Fibroblast of skin of right quadriceps (primary cell): ENCODE results near the gene MRPL28.
"Not testable (repeated sequence)": the region's sequence is repeated elsewhere in the genome, so short reads cannot be mapped to it uniquely, and the experiment has no call there.

Experiments used
- DNase-seq: peaks from one replicate; pipeline ENCODE4 v3.0.0-alpha.2; 2013

Gene MRPL28

GRCh38 chr16:370443-370842 is at the start of gene MRPL28:
MRPL28 (minus strand) TSS chr16:370538; CDS start chr16:370218, 320 bp downstream.
- peak; percentile 94 for DNase-seq

GRCh38 chr16:415170-415498 is 44.8 kb upstream of the MRPL28 start:
- DNase-seq, result not testable (repeated sequence)

- DNase-seq, result no peak
These were observed 44.2 kb upstream of the MRPL28 start for GRCh38 chr16:414395-415169.

GRCh38 chr16:411576-412265 is 41.4 kb upstream of the MRPL28 start:
- DNase-seq, result no peak

GRCh38 chr16:410516-411178 is 40.3 kb upstream of the MRPL28 start:
- DNase-seq, result no peak

- no peak for DNase-seq
These were observed 36.9 kb upstream of the MRPL28 start for GRCh38 chr16:407253-407652.

- DNase-seq, result no peak
These were observed 35.5 kb upstream of the MRPL28 start for GRCh38 chr16:405548-406506.

GRCh38 chr16:404971-405486 is 34.7 kb upstream of the MRPL28 start:
- no peak for DNase-seq

GRCh38 chr16:401468-402348 is 31.4 kb upstream of the MRPL28 start, which contains the start of gene DECR2:
DECR2 (plus strand) TSS chr16:401885; CDS start chr16:401964, 79 bp downstream.
- DNase-seq, result peak; percentile 90

- DNase-seq, result no peak
These were observed 29.8 kb upstream of the MRPL28 start for GRCh38 chr16:400061-400591.

- no peak for DNase-seq
These were observed 29.1 kb upstream of the MRPL28 start for GRCh38 chr16:399340-400019.

GRCh38 chr16:398561-399339 is 28.4 kb upstream of the MRPL28 start:
- no peak for DNase-seq

GRCh38 chr16:397736-398332 is 27.5 kb upstream of the MRPL28 start:
- peak; percentile 81 for DNase-seq

GRCh38 chr16:397135-397661 is 26.9 kb upstream of the MRPL28 start, which contains the start of gene NME4:
NME4 (plus strand) TSS chr16:397199; CDS start chr16:397223, 24 bp downstream.
- DNase-seq, result peak; percentile 39

GRCh38 chr16:396605-397004 is 26.3 kb upstream of the MRPL28 start:
- peak; percentile 53 for DNase-seq

GRCh38 chr16:396199-396598 is 25.9 kb upstream of the MRPL28 start:
- DNase-seq, result no peak

GRCh38 chr16:392450-393030 is 22.2 kb upstream of the MRPL28 start:
- DNase-seq, result no peak

GRCh38 chr16:391885-392335 is 21.6 kb upstream of the MRPL28 start:
- peak; percentile 75 for DNase-seq
